ENCODE measurements around the gene IFNA17. TPM values are rescaled to one million over a fixed set of nuclear protein-coding genes. Genes with fewer than 3 reads are reported as not detected.

Gene IFNA17
- total RNA-seq, 1 experiment from 2014 or later, result not detected

DNA sequence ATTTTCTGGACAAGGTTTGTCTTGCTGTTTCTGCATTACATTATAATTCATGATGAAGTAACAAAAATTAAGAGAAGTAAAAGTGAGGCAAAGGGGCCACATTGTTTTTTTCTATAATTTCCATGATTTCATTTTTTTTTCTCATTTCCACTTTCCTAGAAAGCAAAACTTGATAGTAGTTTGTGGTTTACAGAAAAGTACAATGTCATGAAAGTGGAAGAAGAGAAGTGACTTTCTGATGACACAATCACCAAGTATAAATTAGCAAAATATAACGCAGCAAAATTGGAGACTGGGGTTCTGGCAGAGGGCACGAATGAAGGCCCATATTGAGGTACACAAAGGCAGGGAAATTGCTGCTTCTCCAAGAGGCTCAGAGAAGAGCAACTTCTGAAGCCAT lies 16.8 kb upstream of the IFNA17 start:
- Histone ChIP-seq H4K20me1 (ENCODE audit: control insufficient read depth, insufficient read depth, insufficient read length) (no peaks in the 10 kb centered on the region), H3K9me3 (ENCODE audit: control insufficient read depth, low read depth, low read length) (no peaks in the 10 kb centered on the region), H3K79me2 (ENCODE audit: insufficient read depth, low read length) (no peaks in the 10 kb centered on the region), H3T11ph (ENCODE audit: low read length) (no peak overlapping the region), H3K27ac (ENCODE audit: insufficient read length, low read depth, low read length) (no peak overlapping the region), H3K23me2 (ENCODE audit: insufficient read length, low read depth, low read length, poor library complexity, severe bottlenecking) (no peaks in the 10 kb centered on the region), H4K5ac (ENCODE audit: insufficient read length, low read depth, low read length) (no peak overlapping the region), H2BK120ac (ENCODE audit: low read depth, low read length, poor library complexity, severe bottlenecking) (no peak overlapping the region), H3K4me2 (ENCODE audit: insufficient read depth, insufficient read length, low read length) (no peak overlapping the region), H3K79me1 (ENCODE audit: insufficient read depth, low read depth, low read length, poor library complexity, severe bottlenecking) (no peaks in the 10 kb centered on the region), H2BK20ac (ENCODE audit: low read depth, low read length, poor library complexity, severe bottlenecking) (no peak overlapping the region), H2AK5ac (ENCODE audit: insufficient read length, low read length) (no peak overlapping the region), H3K56ac (ENCODE audit: insufficient read length, low read depth, low read length) (no peak overlapping the region), H4K91ac (ENCODE audit: insufficient read length, low read depth, low read length) (no peak overlapping the region), H2BK12ac (ENCODE audit: insufficient read length, low read depth, low read length) (no peak overlapping the region), H3K27me3 (ENCODE audit: insufficient read depth, low read length) (no peaks in the 10 kb centered on the region), H3K4me1 (ENCODE audit: insufficient read depth, low read length) (no peaks in the 10 kb centered on the region), H3K14ac (ENCODE audit: insufficient read depth, low read length) (no peak overlapping the region), H2BK15ac (ENCODE audit: low read depth, low read length) (no peak overlapping the region), H2BK5ac (ENCODE audit: insufficient read length, low read length) (no peak overlapping the region), H3K4ac (ENCODE audit: low read depth, low read length) (no peak overlapping the region), H3K18ac (ENCODE audit: insufficient read length, low read depth, low read length) (no peak overlapping the region), H3K23ac (ENCODE audit: insufficient read length, low read depth, low read length) (no peak overlapping the region), H2AFZ (ENCODE audit: low read length) (no peak overlapping the region), H4K8ac (replicated peaks; ENCODE audit: insufficient read length, low read depth, low read length) (no peak overlapping the region), H3K9ac (ENCODE audit: extremely low read depth, insufficient read length, low read length) (no peak overlapping the region)
- peaks cover 15% of the 10 kb centered on the region for H3K27me3 Mint-ChIP-seq (ENCODE audit: low read depth)
- H3K4me1 Mint-ChIP-seq, result no peaks in the 10 kb centered on the region
- no peak overlapping the region for H3K4me3 Mint-ChIP-seq
- TF ChIP-seq, protein P1, sequence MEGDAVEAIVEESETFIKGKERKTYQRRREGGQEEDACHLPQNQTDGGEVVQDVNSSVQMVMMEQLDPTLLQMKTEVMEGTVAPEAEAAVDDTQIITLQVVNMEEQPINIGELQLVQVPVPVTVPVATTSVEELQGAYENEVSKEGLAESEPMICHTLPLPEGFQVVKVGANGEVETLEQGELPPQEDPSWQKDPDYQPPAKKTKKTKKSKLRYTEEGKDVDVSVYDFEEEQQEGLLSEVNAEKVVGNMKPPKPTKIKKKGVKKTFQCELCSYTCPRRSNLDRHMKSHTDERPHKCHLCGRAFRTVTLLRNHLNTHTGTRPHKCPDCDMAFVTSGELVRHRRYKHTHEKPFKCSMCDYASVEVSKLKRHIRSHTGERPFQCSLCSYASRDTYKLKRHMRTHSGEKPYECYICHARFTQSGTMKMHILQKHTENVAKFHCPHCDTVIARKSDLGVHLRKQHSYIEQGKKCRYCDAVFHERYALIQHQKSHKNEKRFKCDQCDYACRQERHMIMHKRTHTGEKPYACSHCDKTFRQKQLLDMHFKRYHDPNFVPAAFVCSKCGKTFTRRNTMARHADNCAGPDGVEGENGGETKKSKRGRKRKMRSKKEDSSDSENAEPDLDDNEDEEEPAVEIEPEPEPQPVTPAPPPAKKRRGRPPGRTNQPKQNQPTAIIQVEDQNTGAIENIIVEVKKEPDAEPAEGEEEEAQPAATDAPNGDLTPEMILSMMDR (conservative IDR thresholded peaks at IDR 0.05), result no peak
- no CpG with 5 or more reads among the region's 2 CpGs for WGBS (ENCODE audit: extremely low coverage, insufficient read length, low lambda C conversion rate)
- no peaks in the 10 kb centered on the region for H3K9me3 Mint-ChIP-seq
- H3K36me3 Mint-ChIP-seq (ENCODE audit: insufficient read depth in 1 of 3, low read depth in 3 of 3), result no peaks in the 10 kb centered on the region
- H3K27ac Mint-ChIP-seq, result no peak overlapping the region
- no peak for DNase-seq
